GM18526 (cell line): ENCODE data around the gene ZBTB7B.

ENCODE experiments used
- POLR2A ChIP-seq: IDR thresholded peaks from 3 replicates; pipeline ENCODE4 v1.6.1; 2011; ENCODE audit not compliant: insufficient read length; ENCODE audit errors: extremely low read depth

ZBTB7B gene

DNA sequence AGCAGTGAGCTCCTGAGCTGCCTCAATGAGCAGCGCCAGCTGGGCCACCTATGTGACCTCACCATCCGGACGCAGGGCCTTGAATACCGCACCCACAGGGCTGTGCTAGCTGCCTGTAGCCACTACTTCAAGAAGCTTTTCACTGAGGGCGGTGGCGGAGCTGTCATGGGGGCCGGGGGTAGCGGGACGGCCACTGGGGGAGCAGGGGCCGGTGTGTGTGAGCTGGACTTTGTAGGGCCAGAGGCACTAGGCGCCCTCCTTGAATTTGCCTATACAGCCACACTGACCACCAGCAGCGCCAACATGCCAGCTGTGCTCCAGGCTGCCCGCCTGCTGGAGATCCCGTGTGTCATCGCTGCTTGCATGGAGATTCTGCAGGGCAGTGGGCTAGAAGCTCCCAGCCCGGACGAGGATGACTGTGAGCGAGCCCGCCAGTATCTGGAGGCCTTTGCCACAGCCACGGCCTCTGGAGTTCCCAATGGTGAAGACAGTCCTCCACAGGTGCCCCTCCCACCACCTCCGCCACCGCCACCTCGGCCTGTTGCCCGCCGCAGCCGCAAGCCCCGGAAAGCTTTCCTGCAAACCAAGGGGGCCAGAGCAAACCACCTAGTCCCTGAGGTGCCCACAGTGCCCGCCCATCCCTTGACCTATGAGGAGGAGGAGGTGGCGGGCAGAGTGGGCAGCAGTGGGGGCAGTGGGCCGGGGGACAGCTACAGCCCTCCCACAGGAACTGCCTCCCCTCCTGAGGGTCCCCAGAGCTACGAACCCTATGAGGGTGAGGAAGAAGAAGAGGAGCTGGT, 12.3 kb downstream of the ZBTB7B start:
- no peak for TF ChIP-seq POLR2A

DNA sequence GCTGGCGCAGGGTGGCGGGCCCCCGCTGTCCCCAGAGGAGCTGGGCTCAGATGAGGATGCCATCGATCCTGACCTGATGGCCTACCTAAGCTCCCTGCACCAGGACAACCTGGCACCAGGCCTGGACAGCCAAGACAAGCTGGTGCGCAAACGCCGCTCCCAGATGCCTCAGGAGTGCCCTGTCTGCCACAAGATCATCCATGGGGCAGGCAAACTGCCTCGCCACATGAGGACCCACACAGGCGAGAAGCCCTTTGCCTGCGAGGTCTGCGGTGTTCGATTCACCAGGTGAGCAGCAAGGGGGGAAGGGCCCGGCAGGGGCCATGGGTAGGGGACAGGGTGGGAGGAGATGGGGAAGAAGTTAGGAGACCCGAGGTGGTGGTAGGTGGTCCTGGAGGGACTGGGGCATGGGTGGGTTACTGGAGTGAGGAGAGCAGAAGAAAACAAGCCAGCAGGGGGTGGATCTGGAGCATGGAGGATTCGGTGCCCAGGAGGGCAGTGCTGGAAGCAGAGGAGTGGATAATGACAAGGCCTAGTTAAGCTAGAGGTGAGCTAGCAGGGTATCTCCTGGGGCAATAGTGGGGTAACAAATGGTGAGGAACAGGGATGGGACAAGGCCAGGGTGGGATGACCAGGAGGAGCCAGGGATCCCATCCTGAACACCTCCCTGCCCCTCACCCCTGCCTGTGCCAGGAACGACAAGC, 13.1 kb downstream of the ZBTB7B start:
- no peak for TF ChIP-seq POLR2A

DNA sequence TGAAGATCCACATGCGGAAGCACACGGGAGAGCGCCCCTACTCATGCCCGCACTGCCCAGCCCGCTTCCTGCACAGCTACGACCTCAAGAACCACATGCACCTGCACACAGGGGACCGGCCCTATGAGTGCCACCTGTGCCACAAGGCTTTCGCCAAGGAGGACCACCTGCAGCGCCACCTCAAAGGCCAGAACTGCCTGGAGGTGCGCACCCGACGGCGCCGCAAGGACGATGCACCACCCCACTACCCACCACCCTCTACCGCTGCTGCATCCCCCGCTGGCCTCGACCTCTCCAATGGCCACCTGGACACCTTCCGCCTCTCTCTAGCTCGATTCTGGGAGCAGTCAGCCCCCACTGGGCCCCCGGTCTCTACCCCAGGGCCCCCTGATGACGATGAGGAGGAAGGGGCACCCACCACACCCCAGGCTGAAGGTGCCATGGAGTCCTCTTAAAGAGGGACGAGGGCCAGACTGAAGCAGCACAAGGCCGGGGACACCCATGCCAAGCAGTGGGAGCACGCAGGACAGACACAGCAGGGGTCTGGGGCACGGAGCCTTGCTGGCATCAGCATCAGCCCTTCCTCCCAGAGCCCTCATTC, 13.7 kb downstream of the ZBTB7B start:
- no peak for TF ChIP-seq POLR2A

DNA sequence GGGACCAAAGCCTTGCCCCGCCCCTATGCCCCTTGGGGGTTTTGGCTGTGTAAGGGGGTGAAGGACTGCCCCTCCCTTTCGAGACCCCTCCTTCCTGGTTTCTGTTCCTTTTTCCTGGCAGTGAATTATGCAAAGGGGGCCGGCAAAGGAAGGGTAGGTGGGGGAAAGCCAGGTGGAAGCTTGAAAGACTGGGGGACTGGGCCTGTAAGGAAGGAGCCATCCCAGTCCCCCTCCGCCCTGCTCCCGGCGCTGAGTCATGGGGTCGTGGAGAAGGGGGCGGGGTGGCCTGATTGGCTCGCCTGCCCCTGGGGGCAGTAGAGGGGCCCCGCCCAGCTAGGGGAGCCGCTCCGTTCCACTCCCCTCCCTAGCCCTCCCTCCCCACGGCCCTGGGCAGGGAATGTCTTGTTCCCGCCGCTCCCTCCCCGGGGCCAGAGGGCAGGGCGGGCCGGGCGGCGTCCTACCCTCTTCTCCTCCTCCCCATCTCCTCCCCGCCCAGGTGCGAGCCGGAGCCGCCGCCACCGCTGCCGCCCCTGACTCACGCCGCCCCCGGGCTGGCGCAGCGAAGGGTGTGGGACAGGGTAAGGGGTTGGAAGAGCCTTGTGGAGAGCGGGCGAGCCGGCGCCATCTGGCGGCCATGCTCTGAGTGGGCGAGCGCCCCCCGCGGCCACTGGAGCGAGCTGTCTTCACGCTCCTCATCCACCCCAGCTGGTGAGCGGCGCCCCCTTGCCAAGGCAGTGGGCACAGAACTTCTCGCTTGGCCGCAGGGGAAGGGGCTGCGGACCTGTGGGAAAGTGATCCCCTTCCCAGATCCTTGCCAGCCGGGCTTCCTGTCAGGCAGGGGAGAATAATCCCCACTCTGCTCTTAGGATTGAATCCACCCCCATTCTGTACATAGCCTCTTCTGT, 14.7 kb downstream of the ZBTB7B start:
- peak; percentile 41 for TF ChIP-seq POLR2A

DNA sequence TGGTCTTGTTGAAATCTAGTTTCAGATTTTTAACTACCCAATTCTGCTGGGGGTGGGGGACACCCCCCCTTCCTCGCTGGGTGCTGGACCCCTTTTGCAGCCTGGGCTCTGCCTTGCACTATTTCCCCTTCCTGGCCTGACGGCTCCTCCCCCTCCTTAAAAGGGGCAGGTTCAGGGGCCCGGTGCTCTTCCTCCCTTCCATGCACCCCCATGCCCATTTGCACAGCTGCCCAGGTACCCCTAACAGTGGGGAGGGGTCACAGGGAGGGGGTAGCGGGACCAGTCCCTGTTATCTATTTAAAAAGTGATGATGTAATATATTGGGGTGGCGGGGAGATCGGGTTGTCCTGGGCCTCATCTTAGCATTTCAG, 15.3 kb downstream of the ZBTB7B start:
- no peak for TF ChIP-seq POLR2A

DNA sequence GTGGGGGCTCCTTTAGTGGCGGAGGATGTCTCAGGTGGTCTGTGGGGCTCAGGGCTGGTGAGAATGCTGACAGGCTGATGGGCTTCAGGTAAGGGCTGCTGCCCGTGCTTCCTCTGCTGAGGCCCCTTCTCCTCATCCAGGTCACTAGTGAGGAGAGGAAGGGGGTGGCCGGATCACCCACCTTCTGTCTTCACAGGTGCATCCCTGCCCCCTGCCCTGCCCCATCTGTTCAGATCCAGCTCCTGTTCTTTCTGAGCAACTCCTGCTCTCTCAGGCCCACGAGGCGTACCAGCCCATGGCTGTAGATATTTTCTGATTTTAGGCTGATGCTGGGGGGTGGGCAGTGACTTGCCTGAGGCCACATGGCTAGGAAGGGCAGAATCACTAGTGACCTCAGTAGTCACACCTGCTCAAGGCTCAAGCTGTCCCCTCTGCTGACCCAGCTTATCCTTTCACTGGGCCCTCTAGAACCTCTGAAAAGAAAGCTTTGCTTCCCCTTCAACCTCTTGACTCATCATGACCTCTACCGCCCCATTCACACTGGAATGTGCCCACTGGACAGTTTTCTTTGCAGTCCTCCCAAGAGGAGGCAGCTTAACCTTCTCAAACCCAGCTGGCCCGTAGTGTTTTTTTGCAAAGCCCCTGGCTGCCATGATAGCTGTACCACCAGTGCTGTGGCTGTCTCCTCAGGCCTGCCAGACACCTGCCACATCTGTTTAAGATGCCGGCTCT, 16.2 kb downstream of the ZBTB7B start:
- no peak for TF ChIP-seq POLR2A

DNA sequence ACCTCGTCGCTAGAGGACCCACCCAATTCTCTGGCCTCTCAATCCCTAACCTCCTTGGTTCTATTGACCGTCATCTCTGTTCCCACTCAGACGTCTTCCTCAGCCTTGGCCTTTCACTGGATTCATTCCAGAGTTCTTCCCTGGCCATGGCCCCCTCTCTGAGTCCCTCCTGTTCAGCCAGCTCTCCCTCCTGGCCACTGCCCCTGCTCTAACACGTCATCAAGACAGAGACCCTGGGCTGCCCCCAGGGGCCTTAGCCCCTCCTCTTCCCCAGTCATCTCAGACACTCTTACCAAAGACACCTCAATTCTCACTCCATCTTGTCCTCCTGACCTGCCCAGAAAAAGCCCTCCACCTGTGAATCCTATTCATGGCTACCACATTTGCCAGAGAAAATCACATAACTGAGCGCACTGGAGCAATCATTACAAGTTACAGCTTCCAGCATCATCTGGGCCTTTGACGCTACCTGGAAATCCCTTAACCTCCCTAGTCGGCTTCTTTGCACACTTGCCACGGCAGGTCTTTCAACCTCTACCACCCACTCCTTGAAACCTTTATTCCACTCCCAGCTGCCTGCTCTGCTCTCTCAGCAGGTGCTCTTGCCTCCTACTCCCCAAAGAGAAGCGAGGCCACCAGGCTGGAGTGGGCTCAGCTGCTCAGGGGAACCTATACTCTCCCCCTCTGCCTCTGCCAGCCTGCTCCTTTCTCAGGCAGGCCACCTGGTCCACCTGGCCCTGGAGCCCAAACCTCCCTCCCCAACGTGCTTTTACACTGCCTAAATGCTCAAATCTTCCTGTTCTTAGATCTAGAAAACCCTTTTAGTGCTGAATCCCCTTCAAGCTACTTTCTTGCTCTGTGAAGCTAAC, 17.0 kb downstream of the ZBTB7B start:
- TF ChIP-seq POLR2A = no peak

DNA sequence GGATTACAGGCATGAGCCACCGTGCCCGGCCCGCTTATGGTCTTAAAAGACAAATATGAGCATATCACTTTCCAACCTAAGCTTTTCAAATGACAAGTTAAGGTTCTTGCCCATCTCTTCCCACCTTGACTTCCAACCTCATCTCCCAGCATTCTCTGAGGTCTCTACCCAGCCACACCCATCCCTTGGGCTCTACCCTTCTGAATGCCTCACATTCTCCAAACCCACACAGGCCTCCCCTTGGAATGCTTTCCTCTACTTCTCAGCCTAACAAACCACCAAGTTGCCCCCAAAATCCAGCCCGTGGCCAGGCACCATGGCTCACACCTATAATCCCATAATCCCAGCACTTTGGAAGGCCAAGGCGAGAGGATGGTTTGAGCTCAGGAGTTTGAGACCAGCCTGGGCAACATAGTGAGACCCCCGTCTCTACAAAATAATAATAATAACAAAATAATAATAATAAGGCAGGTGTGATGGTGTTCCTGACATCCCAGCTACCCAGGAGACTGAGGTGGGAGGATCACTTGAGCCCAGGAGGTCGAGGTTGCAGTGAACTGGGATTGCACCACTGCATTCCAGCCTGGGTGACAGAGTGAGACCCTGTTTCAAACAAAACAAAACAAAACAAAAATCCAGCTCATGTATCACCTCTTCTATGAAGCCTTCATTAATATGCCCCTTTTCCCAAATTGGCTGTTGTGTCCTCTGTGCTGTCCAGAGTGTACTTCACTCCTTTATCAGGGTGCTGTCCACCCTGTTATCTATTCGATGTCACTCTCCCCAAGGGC, 19.7 kb downstream of the ZBTB7B start:
- TF ChIP-seq POLR2A = no peak

DNA sequence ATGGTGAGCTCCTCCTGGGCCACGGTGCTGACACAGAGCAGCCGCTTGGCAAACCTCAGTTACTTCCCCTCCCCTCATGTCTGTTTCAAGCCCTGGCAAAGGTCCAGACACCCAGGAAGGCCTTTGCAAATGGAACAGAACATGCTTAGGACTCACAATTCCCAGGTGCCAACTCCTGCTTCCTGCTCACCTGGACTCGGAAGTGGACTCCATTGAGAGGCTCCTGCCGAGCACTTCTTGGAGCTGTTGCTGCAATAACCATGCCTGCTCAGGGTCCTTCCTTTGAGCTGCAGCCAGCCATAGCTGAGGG, 20.3 kb downstream of the ZBTB7B start:
- no peak for TF ChIP-seq POLR2A

DNA sequence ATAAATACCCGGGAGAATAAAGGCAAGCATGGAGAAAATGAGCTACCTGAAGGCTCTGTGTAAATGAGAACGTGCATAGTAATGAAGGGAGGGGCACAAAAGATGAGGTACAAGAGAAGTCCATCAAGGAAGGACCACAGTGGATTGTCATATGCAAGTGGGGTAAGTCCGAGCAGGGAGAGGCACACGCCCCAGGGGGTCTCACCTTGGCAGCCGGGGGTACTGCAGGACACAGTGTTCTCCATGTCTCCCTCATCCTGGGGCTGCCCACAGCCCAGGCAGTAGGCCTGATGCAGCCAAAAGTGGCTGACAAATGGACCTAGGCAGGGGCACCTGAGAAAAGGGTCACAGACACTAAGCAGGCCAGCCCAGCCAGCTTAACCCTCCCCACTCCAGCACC, 21.0 kb downstream of the ZBTB7B start:
- TF ChIP-seq POLR2A = no peak

DNA sequence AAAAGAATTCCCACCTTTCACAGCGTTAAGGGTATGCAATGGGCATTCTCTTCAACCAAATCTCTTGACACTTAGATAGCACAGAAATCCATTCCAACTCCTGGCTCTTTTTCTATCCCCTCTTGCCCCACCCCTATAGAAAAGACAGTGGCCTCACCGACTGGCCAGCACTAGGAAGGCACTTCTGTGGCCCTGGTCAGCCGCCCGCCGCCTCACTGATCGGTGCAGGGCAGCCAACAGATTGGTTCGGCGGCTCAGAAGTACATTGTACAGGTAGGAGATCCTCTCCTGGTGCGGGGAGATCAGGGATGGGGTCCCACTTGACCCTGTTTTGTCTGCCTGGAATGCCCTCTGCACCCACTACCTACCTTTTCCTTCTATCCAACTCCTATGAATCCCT, 21.7 kb downstream of the ZBTB7B start:
- no peak for TF ChIP-seq POLR2A

DNA sequence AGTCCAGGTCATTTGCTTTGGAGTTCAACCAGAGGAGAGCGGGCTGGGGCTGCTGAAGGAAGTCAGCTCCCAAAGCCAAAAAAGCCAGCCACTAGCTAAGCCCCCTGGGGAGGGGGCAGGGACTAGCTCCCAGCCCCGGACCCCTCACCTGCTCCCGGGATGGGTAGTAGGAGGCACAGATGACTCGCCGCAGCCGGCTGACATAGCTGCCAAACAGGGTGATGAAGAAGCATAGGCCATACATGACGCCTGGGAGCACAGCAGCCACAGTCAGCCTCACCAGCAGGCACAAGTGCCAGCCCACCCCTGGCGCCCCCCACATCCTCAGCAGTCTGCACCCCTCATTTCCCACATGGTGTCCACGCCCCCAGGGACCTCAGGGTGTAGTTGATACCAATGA, 23.6 kb downstream of the ZBTB7B start:
- TF ChIP-seq POLR2A = no peak

DNA sequence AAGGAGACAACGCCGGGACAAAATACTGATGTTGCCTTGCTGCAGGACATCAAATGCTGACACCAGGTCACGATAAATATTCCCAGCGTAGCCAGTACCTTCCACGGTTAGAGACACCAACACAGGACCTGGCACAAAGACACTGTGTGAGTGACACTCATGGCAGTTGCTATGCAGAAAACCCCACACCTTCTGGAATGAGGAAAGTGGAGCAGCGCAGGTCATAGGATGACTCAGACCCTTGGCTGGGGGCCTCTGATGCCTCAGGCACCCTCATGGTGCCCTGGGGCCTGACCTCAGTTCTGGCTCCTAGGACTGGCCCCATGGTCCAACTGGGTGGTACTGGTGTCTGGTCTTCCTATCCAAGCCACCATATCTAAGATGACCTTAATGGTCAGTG, 24.0 kb downstream of the ZBTB7B start:
- no peak for TF ChIP-seq POLR2A

DNA sequence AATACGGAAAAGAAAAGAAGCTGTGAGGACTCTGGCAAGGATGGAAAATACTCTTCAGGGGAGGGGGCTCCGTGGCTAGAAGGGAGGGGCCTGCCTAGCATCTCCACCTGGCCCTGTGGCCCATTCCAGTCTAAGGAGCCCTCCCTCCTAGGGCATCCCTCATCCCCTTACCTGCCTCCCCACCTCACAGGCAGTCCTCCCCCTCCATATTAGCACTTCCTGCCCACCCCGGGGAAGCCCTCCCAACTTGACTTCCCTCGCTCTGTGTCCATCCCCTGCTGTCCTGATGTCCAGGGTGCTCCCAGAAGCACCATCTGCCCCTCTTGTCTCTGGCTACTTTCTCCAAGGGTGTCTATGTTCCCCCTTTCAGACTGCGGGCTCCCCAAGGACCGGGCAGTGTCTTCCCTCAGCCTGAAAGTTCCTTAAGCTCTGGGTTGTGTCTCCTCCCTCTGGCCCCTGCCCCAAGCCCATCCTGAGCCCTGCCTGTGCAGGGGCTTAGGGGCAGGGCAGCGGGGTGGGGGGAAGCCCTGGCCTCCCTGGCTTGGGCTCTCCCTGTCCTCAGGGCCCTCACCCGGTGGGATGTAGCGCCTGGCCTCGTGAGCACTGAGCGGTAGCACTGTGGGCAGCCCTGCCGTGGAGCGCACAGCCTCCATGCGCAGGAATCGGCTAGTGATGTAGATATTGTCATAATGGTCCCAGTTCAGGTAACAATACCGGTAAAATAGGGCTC, 27.1 kb downstream of the ZBTB7B start:
- TF ChIP-seq POLR2A = no peak
